A549 (cell line): Measurements from ENCODE around the gene CLSTN2.

Experiments used
- CEBPB ChIP-seq, 2 experiments: fragments of >200 bp in 1 of 2; sonication (Bioruptor Twin) in 1 of 2; formaldehyde crosslinking in 1 of 2; IDR thresholded peaks; 2 replicates each; pipeline ENCODE4 v1.6.1; 2012 to 2016
- POLR2A ChIP-seq: IDR thresholded peaks from 2 replicates; pipeline ENCODE4 v1.6.1; 2012; ENCODE audit warnings: mild to moderate bottlenecking, low read length
- RFX5 ChIP-seq: fragments of 450-650 bp; IDR thresholded peaks from 2 replicates; pipeline ENCODE4 v1.7.1; 2014; ENCODE audit warnings: antibody characterized with exemption, mild to moderate bottlenecking, moderate library complexity
- TF ChIP-seq, protein P1 (sequence below): fragments of >200 bp; sonication (Bioruptor Twin); formaldehyde crosslinking; IDR thresholded peaks from 3 replicates; pipeline ENCODE4 v1.5.1; 2016

DNA sequence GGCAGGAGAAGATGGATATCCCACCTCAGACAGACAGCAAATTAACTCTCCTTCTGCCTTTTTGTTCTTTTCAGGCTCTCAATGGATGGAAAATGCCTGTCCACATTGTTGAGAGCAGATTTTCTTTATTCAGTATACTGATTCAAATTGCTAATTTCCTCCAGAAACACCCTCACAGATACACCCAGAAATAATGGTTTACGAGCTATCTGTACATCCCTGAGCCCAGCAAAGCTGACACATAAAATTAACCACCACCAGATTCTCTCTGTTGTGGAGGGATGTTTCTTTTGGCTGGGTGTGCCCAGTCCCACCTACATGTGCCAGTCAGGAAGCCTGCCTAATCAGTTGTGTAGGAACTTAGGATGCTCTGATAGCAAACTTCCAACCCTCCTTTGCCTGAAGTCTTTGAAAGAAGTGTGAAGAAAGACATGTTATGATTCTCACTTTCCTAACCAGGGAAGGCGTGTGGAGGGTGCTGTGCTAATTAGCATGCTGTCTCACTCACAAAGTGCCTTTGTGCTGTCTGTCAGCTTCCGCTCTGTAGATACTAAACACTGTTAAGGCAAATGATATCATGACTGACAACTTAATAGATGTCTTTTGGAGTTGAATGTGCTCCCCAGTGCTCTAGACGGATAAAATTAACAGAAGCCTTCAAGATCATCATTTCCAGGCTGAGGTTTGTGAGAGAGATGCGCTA is 208.5 kb downstream of the CLSTN2 start:
- TF ChIP-seq, protein P1, sequence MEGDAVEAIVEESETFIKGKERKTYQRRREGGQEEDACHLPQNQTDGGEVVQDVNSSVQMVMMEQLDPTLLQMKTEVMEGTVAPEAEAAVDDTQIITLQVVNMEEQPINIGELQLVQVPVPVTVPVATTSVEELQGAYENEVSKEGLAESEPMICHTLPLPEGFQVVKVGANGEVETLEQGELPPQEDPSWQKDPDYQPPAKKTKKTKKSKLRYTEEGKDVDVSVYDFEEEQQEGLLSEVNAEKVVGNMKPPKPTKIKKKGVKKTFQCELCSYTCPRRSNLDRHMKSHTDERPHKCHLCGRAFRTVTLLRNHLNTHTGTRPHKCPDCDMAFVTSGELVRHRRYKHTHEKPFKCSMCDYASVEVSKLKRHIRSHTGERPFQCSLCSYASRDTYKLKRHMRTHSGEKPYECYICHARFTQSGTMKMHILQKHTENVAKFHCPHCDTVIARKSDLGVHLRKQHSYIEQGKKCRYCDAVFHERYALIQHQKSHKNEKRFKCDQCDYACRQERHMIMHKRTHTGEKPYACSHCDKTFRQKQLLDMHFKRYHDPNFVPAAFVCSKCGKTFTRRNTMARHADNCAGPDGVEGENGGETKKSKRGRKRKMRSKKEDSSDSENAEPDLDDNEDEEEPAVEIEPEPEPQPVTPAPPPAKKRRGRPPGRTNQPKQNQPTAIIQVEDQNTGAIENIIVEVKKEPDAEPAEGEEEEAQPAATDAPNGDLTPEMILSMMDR, result no peak
- TF ChIP-seq POLR2A (no peak), RFX5 (no peak), CEBPB (IDR thresholded peaks at IDR 0.05) (no peak)
